GM19328 (cell line): Measurements from ENCODE around the gene UCN2.
A peak's percentile ranks its signal among the peaks of the same experiment; 100 is the strongest.
"Not testable (repeated sequence)": the region's sequence is repeated elsewhere in the genome, so short reads cannot be mapped to it uniquely, and the experiment has no call there.

Experiments
- ATAC-seq: cut with Tn5 transposase; IDR thresholded peaks from one replicate; pipeline ENCODE4 v1.9.1; 2021; ENCODE audit warnings: mild to moderate bottlenecking, moderate library complexity; ENCODE audit not compliant: unreplicated experiment

UCN2 gene

DNA sequence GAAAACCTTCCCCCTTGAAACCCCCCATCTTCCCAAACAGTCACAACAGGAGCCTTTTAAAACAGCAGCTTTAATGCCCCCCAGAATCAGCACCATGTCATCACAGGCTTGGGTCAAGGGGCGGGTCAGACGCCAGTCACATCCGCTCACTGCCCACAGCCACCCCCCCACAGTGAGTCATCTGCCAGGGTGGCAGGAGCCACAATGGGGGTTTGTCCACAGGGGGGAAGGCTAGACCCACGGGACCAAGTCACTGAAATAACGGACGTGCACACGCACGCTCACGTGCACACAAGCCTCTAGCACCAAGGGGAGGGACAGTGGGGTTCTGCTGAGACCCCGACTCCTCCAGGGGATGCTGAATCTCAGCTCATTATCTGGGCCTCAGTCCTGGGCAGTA lies 441 bp upstream of the UCN2 start:
- ATAC-seq = no peak

DNA sequence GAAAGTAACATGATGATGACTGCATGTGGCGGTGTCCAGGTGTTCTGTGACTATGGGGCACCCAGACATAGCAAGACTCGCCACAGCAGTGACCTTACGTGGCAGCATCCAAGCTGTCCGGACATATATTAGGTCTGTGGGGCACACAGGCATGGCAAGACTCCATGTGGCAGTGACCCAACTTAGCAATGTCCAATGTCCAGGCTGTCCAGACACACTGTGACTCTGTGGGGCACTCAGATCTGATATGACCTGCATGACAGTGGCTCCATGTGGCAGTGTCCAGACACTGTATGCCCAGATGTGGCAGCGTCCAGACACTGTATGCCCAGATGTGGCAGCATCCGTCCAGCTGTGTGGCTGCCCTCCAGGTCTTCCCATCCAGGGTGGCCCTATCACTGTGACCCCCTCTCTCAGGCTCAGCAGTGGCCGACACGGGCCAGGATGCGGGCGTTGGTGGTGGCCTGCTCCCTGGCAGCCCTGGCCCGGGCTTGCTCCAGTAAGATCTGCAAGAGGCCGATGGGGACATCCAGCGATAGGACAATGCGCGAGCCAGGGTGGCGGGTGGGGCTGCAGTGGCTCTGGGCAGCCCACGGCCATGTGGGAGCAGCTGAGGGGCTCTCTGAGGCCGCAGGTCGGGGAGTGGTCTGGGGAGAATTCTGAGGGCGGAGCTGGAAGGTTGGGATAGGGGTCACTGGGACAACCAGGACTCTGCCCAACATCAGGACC lies 1.1 kb downstream of the UCN2 start:
- no peak for ATAC-seq

DNA sequence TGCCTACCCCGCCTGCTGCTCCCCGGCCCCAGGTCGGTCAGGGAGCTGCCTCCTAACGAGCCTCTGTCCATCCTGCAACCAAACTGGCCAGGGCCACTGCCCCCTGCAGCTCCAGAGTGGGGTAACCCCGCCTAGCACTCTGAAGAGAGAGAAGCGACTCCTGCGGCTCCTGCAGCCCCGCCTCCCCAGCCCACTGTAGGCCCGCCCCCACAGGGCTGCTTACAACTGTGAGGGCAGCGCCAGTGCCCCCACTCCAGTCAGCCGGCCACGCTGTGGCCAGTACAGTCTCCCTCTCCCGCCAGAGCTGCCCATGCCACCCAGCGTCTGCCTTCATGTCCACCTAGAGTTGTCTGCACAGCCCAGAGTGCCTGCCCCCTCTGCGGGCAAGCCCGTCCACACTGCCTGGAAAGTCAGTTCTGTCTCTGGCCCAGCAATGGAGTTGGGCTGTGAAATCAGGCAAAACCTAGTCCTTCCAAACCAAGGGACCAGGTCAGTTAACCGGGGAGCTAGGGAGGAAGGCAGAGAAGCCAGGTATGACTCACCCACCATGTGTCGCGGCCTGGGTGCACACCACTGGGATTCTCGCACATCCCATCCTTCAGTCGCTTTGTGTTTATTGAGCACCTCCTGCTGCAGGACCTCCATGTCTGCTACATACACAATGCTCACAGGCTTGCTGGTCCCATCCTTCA lies 2.4 kb downstream of the UCN2 start:
- ATAC-seq = no peak

DNA sequence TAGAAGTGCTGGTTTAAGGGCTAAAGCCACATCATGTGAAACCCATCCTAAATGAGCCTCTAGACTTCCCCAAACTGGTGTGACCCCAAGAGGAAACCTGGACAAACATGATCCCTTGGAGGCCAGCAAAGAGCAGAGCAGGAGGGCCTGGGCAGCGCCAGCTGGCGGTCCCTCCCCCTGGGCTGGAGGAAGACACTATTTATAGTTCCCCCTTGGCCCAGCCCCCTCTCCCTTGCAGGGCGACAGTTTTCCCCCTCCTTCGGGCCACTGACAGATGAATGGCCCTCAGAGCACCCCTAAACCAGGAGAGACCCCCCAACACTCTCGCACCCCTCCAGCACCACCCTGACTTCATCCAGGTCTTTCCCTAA lies 2.9 kb downstream of the UCN2 start:
- ATAC-seq = no peak

DNA sequence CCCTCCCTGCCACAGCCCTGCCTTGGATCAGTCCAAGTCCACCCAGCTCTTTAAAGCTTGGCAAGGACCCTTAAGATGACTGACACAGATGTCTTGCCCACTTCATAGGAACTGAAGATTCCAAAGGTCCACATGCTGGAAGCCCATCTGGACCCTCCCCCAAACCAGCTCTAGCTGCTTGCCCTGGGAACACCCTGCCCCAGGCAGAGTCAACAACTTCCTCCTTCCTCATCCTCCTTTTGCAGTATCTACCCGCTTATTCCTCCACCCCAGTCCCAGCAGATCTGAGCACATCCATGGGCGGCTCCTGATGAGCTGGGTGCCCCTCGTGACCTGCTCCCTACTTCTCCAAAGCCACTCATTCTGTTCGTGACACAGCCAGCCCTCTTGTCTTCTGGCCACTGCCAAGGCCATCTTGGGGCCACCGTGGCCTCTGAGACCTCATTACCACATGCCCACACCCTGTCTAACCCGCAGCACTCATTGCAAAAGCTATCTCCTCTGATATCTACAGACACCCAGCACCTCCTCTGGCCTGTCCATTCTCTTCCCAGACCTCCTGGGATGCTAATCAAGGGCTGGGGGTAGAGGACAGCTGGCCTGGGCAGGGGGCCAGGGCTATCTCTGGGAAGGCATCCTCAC lies 5.0 kb downstream of the UCN2 start:
- ATAC-seq = no peak

GRCh38 chr3:48556796-48557626 lies 6.6 kb downstream of the UCN2 start, which contains the start of gene PFKFB4:
PFKFB4 (minus strand) TSS chr3:48556803; CDS start chr3:48556777, 26 bp downstream.
- peak; percentile 79 for ATAC-seq

- no peak for ATAC-seq
Measured at GRCh38 chr3:48555949-48556795, 7.4 kb downstream of the UCN2 start.

DNA sequence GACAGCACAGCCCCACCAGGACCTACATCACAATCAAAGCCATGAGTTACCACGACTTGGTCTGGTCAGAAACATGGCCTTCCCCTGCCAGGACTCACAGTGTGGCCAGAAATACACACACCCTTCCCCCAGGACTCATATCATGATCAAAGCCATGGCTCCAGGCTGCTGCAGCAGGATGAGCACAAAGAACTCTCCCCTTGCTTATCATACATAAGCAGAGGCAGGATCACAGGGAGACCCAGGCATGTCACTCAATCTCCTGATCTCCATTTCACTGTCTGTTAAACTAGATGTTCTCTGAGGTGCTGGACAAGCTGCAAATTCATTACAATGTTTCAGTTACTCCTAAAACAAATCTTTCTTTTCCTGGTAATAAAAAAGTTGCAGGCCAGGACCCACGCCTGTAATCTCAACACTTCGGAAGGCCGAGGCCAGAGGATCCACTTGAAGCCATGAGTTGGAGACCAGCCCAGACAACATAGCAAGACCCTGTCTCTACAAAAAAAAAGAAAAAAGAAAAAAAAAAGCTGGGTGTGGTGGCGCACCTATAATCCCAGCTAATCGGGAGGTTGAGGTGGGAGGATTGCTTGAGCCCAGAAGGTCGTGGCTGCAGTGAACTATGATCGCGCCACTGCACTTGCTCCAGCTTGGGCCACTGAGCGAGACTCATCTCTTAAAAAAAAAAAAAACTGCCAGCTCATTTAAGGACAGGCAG lies 8.2 kb downstream of the UCN2 start:
- no peak for ATAC-seq

DNA sequence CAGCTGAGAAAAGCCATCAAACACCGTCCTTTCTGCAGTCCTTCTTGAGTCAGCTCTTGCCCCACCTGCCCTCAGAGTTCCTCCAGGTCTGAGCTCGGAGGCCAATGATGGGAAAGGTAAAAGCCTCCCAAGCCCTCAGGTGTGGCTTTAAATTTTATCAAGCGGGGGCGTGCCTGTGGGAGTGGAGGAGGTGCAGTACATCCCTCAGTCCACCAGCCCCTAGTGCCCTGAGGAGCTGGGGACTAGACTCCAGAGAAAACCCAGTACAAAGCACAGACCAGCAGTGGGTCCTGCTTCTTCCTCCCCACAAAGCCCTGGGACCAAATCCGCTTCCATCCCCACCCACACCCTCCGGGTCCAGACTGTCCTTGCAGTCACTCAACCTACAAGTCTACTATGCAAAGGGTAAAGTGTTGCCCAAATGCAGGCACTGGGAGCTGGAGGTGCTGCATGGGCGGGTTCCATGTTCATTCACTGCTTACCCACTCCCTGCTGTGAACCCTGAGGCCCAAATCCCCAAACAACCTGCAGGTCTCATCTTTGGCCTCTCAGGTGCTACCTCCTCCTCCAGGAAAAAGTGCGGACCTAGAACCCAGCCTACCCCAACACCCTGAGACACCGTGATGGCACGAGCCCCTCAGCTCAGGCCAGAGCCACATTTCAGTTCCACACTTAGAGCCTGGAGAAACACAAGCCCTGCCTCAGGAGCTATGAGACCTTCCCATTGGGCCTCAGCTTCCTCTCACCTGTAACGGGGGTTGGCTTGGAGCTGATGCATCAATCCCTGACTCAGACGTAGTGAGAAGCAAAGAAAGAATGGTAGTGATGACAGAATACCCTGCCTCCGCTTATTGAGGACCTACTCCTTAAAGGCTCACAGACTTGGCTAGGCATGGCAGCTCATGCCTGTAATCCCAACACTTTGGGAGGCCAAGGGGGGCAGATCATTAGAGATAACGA lies 9.4 kb downstream of the UCN2 start:
- no peak for ATAC-seq

DNA sequence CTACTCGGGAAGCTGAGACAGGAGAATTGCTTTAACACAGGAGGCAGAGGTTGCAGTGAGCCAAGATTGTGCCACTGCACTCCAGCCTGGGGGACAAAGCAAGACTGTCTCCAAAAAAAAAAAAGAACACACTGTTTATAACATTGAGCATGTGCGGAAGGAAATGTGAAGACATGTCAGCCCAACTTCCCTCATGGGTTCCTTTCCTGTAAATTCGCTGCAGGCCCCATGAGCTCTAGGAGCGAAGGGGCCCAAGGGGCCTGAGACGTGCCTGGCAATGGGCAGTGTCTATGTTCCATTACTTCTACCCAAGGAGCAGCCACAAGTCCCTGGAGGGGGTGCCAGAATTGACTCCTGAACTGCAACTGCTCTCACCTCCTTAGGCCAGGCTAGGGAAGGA lies 10.2 kb downstream of the UCN2 start:
- ATAC-seq = no peak

DNA sequence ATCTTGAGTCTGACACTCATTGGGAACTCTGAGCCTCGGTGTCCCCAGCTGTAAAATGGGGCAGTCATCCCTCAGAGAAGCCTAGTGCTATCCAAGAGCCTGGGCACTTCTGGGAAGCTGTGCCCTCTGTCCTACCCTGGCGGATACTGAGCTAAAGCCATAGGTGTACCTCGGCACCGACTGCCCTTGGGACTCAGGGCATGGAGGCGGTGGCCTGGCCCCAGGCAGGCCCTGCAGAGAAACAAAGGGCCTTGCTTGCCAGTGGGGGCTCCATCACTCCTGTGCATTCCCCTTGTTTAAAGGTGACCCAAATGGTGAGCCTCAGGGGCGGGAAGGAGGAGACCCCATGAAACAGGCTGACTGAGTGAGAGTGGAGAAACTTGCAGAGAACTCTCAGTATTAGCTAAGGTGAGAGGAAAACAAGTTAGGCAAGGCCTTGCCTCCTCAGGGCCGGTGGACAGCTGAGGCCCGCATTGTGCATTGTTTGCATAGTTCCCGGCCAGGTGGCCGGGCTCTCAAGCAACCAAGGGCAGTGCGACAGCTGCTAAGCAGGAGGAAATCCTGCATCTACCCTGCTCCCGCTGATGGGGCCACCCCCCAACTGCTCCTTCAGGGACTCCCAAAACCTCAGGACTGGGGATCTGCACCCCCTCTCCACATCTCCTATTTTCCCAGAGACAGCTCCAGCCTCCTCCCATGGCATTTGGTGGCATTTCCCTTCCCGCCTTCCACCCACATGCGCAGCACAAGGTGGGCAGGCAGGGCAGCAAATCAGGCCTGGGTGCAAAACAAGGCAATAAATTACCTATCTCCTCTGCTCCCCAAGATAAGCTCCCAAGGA lies 11.2 kb downstream of the UCN2 start:
- ATAC-seq = no peak

GRCh38 chr3:48551651-48552050 lies 11.9 kb downstream of the UCN2 start:
- not testable (repeated sequence) for ATAC-seq

DNA sequence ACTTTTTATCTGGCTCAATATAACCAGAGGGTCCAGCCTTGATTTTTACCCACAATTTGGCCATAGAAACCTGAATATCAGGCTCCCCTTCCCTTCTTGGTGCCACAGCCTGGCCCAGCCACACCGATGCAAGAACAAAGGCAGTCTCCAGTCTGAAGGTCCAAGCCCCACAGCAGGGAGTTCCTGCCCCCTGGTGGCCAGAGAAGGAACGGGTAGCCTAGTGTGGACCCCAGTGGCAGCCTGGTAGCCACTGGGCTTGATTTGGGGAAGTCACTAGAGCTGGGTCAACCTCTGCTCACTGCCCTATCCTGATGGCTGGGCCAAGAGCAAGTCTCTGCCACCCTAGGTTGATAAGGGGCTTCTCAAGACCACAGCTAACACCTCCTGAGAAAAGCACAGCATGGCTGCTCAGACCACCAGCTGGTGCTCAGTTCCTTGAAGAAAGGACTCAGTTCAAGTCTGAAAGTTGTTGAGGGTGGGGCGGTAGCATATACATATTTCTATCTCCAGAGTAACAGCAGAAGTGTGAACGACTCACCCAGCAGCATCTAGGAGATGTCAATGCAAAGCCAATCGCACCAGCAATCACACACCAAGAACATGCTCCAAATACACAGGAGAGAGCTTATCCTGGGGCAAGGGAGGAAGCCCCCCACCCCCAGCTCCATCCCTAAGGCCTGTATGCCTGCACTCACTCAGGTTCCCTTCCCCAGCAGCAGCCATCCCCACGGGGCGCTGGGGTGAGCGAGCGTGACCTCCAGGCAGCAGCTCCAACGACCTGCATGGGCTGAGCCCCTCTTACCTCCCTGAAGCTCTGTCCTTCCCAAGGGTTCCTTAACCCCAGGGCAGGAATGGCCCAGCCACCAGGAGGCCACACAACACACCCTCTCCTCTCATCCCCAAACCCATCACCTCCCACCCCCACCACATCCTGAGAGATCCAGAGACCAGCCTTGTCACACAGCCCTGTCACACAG lies 14.6 kb downstream of the UCN2 start:
- no peak for ATAC-seq

GRCh38 chr3:48548126-48548525 lies 15.5 kb downstream of the UCN2 start:
- ATAC-seq = no peak

DNA sequence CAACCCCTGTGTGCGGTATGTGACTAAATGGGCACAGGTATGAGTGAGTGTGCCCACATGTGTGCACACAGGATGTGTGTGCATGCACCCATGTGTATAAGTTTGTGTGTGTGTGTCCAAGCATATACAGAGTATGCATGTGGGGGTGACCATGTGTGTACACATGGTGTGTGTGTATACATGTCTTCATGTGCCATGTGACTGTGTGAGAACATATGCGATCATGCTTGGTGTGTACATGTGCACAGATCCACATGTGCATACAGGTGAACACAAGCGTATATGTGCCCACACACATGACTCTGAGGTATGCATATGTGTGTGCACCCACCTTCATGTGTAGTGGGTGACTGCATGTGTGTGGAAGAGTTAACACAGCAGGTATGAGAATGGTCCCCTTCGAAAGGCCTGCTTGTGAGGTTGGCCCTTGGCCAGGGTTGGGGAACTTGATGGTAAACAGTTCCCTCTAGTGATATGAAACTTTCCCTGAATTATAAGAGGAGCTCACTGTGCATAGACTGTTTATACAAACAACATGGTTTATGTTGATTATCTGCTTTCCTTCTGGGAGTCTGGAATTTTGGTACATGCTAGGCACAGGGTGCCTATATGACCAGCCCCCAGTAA lies 17.3 kb downstream of the UCN2 start:
- ATAC-seq = no peak

DNA sequence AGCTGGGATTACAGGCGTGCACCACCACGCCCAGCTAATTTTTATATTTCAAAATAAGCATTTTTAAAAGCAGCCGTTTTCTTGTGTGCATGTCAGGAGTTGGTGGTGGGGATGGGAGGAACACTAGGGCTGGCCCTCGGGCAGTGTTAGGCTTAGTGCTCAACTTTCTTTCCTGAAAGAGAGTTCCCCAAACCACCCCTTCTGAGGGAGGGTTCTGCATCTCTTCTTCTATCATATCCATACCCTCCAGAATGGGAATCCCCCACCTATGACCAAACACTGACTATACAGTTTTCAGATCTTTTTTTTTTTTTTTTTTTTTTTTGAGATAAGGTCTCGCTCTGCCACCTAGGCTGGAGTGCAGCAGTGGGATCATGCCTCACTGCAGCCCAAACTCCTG lies 19.4 kb downstream of the UCN2 start:
- ATAC-seq = no peak
